Uterus (tissue), 4 donors: ENCODE data around the gene LGALS14. TPM values are rescaled to one million over a fixed set of nuclear protein-coding genes. Genes with fewer than 3 reads are reported as not detected.

ENCODE experiments used
- DNase-seq, 2 donors: peaks; one replicate each; pipeline ENCODE4 v3.0.0-alpha.2; 2019 to 2020
- H3K27ac ChIP-seq, 2 donors: fragments of 200-600 bp; sonication (generic); 1 replicate in 1 of 2; 2 replicates in 1 of 2; pipeline ENCODE4 v1.5.1; 2016 to 2018
- H3K27me3 ChIP-seq, 2 donors: fragments of 200-600 bp; sonication (generic); one replicate each; pipeline ENCODE4 v1.5.1; 2018 to 2019; ENCODE audit warnings: control low read depth in 1 of 2
- H3K36me3 ChIP-seq, 2 donors: fragments of 200-600 bp; sonication (generic); one replicate each; pipeline ENCODE4 v1.5.1; 2019; ENCODE audit warnings: control low read depth in 1 of 2
- H3K4me1 ChIP-seq, 2 donors: fragments of 200-600 bp; sonication (generic); one replicate each; pipeline ENCODE4 v1.5.1; 2018 to 2019; ENCODE audit warnings: control low read depth in 1 of 2
- H3K4me3 ChIP-seq, 2 donors: fragments of 200-600 bp; sonication (generic); 1 replicate in 1 of 2; 2 replicates in 1 of 2; pipeline ENCODE4 v1.5.1; 2018 to 2019; ENCODE audit warnings: mild to moderate bottlenecking in 1 of 2
- H3K9me3 ChIP-seq, 2 donors: fragments of 200-600 bp; sonication (generic); one replicate each; pipeline ENCODE4 v1.5.1; 2019; ENCODE audit warnings: control low read depth in 1 of 2
- POLR2A ChIP-seq, 2 donors: fragments of 450-650 bp; IDR thresholded peaks; one replicate each; pipeline ENCODE4 v1.6.1; 2016; ENCODE audit warnings: antibody characterized with exemption in 2 of 2, mild to moderate bottlenecking in 1 of 2, moderate library complexity in 1 of 2
- intact Hi-C: fragments of 100-400 bp; cut with DNase I; formaldehyde crosslinking; loops from one replicate; pipeline ENCODE4 v1.15.1; 2023; ENCODE audit warnings: low total_unique reads
- total RNA-seq, 4 donors: library from RNA; depleted of rRNA in 3 of 4; stranded (reverse); fragments of >200 nt in 3 of 4; gene quantifications; one replicate each; pipeline versions ENCODE4 v1.1.0 to v1.2.4, GENCODE V29; 2014 to 2023
- TF ChIP-seq, protein P1 (sequence below), 4 experiments: fragments of 200-600 bp in 2 of 4; fragments of 450-650 bp in 2 of 4; sonication (generic) in 2 of 4; IDR thresholded peaks; one replicate each; pipeline ENCODE4 v1.5.1; 2016 to 2019; ENCODE audit warnings: antibody characterized with exemption in 4 of 4, mild to moderate bottlenecking in 2 of 4, moderate library complexity in 1 of 4
- donor health status: DM: yes; HTN: yes; CAD: no.

The LGALS14 gene
- total RNA-seq, 4 donors from 2014 or later = not detected

DNA sequence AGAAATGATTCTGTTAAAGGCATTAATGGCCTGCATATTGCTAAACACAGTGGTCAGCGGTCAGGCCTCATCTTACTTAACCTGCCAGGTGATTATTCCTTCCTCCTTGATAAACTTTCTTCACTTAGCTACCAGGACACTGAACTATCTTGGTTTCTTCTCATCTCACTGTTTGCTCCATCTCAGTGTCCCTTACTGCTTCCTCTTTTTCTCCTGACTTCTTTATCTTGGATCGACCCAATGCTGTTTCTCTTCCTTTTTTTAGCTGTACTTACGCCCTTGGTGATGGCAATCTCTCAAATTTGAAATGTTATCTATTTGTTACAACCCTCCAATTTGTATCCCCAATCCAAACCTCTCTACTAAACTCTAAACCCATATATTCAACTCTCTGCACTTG lies 41.4 kb downstream of the LGALS14 start:
- H3K36me3 ChIP-seq = no peaks in the 10 kb centered on the region
- no peak overlapping the region for H3K27ac ChIP-seq
- TF ChIP-seq POLR2A (IDR thresholded peaks at IDR 0.05) = no peak
- TF ChIP-seq, protein P1, sequence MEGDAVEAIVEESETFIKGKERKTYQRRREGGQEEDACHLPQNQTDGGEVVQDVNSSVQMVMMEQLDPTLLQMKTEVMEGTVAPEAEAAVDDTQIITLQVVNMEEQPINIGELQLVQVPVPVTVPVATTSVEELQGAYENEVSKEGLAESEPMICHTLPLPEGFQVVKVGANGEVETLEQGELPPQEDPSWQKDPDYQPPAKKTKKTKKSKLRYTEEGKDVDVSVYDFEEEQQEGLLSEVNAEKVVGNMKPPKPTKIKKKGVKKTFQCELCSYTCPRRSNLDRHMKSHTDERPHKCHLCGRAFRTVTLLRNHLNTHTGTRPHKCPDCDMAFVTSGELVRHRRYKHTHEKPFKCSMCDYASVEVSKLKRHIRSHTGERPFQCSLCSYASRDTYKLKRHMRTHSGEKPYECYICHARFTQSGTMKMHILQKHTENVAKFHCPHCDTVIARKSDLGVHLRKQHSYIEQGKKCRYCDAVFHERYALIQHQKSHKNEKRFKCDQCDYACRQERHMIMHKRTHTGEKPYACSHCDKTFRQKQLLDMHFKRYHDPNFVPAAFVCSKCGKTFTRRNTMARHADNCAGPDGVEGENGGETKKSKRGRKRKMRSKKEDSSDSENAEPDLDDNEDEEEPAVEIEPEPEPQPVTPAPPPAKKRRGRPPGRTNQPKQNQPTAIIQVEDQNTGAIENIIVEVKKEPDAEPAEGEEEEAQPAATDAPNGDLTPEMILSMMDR (IDR thresholded peaks at IDR 0.05) = no peak
- DNase-seq = no peak
- H3K9me3 ChIP-seq = no peaks in the 10 kb centered on the region
- intact Hi-C loops = no loop called here
- H3K4me3 ChIP-seq = no peak overlapping the region
- H3K27me3 ChIP-seq = no peaks in the 10 kb centered on the region
- no peaks in the 10 kb centered on the region for H3K4me1 ChIP-seq

DNA sequence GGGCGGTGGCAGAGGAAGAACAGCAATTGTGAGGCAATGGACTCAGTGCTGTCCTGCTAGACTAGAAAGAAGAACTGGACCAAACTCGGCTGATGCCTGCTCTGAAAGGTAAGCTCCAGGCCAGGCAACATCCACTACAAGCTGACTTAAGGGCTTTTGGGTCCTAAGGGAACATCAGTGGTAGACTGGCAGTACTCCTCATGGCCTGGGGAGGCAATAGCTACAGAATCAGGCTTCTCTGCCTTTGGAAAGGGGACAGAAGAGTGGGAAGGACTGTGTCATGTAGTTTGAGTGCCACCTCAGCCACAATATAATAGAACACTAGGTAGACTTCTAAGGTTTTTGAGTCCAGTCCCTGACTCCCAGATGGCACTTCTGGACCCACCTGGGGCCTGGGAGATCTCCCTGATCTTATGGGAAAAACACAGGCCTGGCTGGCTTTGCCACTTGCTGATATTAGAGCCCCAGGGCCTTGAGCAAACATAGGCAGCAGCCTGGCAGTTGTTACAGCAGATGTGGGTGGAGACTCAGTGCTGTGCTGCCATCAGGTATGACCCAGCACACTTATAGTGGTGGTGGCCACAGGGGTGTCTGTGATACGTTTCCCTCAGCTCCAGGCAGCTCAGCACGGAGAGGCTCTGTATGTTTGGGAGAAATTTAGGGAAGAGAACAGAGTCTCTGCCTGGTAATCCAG lies 42.7 kb downstream of the LGALS14 start:
- Histone ChIP-seq H3K36me3 (no peaks in the 10 kb centered on the region), H3K27ac (no peak overlapping the region), H3K4me3 (no peak overlapping the region), H3K27me3 (no peaks in the 10 kb centered on the region), H3K4me1 (no peaks in the 10 kb centered on the region), H3K9me3 (no peaks in the 10 kb centered on the region)
- intact Hi-C loops = no loop called here
- no peak for DNase-seq
- no peak for TF ChIP-seq POLR2A (IDR thresholded peaks at IDR 0.05)
- TF ChIP-seq, protein P1 (IDR thresholded peaks at IDR 0.05) = no peak

DNA sequence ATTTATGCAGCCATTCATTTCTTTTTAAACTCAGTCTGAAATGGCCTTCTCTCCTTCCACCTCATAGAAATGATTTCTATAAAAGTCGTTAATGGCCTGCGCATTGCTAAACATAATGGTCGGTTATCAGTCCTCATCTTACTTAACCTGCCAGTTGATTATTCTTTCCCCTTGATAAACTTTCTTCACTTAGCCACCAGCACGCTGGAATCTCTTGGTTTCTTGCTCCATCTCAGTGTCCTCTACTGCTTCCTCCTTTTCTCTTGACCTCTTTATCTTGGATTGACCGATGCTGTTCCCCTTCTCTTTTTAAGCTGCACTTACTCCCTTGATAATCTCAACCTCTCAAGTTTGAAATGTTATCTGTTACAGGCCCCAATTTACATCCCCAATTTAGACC lies 45.7 kb downstream of the LGALS14 start:
- DNase-seq = no peak
- Histone ChIP-seq H3K27me3 (no peaks in the 10 kb centered on the region), H3K9me3 (no peaks in the 10 kb centered on the region), H3K4me3 (no peak overlapping the region), H3K27ac (no peak overlapping the region), H3K36me3 (no peaks in the 10 kb centered on the region), H3K4me1 (no peaks in the 10 kb centered on the region)
- intact Hi-C loops = no loop called here
- TF ChIP-seq POLR2A (IDR thresholded peaks at IDR 0.05) = no peak
- TF ChIP-seq, protein P1 (IDR thresholded peaks at IDR 0.05) = no peak

DNA sequence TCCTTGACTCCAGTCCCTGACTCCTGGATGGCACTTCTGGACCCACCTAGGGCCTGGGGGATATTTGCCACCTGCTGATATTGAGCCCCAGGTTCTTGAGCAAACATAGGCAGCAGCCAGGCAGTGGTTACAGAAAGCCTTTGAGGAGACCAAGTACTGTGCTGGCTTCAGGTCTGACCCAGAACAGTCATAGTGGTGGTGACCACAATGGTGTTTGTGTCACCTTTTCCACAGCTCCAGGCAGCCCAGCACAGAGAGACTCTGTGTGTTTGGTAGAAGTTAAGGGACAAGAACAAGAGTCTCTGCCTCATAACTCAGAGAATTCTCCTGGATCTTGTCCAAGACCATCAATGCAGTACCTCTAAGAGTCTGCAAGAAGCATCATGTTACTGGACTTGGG lies 48.1 kb downstream of the LGALS14 start:
- Histone ChIP-seq H3K27ac (no peak overlapping the region), H3K27me3 (no peaks in the 10 kb centered on the region), H3K4me1 (no peaks in the 10 kb centered on the region), H3K9me3 (no peaks in the 10 kb centered on the region), H3K36me3 (no peaks in the 10 kb centered on the region), H3K4me3 (no peak overlapping the region)
- no peak for DNase-seq
- TF ChIP-seq, protein P1 (IDR thresholded peaks at IDR 0.05) = no peak
- TF ChIP-seq POLR2A (IDR thresholded peaks at IDR 0.05) = no peak
- intact Hi-C loops = no loop called here

DNA sequence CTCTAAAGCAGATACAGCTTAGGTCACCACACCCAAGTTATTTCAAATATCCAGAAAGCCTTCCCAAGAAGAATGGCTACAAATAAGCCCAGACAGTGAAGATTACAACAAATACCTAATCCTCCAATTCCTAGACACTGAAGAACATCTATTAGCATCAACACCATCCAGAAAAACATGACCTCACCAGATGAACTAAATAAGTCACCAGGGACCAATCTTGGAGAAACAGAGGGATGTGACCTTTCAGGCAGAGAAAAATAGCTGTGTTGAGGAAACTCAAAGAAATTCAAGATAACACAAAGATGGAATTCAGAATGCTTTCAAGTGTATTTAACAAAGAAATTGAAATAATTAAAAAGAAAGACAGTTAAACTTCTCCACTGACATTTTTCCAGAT lies 48.5 kb downstream of the LGALS14 start:
- Histone ChIP-seq H3K27ac (no peak overlapping the region), H3K9me3 (no peaks in the 10 kb centered on the region), H3K4me3 (no peak overlapping the region), H3K4me1 (no peaks in the 10 kb centered on the region), H3K36me3 (no peaks in the 10 kb centered on the region), H3K27me3 (no peaks in the 10 kb centered on the region)
- DNase-seq = no peak
- intact Hi-C loops = no loop called here
- TF ChIP-seq POLR2A (IDR thresholded peaks at IDR 0.05) = no peak
- TF ChIP-seq, protein P1 (IDR thresholded peaks at IDR 0.05) = no peak
